Smooth muscle cell (in vitro differentiated cells): ENCODE measurements around the gene KCND3. TPM values are rescaled to one million over a fixed set of nuclear protein-coding genes. Genes with fewer than 3 reads are reported as not detected.

Experiments
- DNase-seq: peaks from one replicate; lab custom pipeline; 2025; ENCODE audit not compliant: unreplicated experiment; lab: John Stamatoyannopoulos, UW
- H2AFZ ChIP-seq: fragments of 200-600 bp; sonication (generic); 2 replicates; pipeline ENCODE4 v1.6.0; 2016; ENCODE audit warnings: antibody characterized with exemption, low read depth, mild to moderate bottlenecking
- H3F3A ChIP-seq: fragments of 200-600 bp; sonication (generic); 2 replicates; pipeline ENCODE4 v1.6.0; 2017; ENCODE audit warnings: antibody characterized with exemption, low read depth
- H3K27ac ChIP-seq: fragments of 200-600 bp; sonication (generic); 2 replicates; pipeline ENCODE4 v1.5.1; 2016; ENCODE audit warnings: low read depth, mild to moderate bottlenecking
- H3K27me3 ChIP-seq: fragments of 200-600 bp; sonication (generic); 2 replicates; pipeline ENCODE4 v1.6.1; 2016; ENCODE audit warnings: low read depth, mild to moderate bottlenecking
- H3K36me3 ChIP-seq: fragments of 200-600 bp; sonication (generic); 2 replicates; pipeline ENCODE4 v1.5.1; 2016; ENCODE audit warnings: low read depth
- H3K4me1 ChIP-seq: fragments of 200-600 bp; sonication (generic); 2 replicates; pipeline ENCODE4 v1.5.1; 2016; ENCODE audit warnings: low read depth
- H3K4me2 ChIP-seq: fragments of 200-600 bp; sonication (generic); 2 replicates; pipeline ENCODE4 v1.6.0; 2016; ENCODE audit warnings: mild to moderate bottlenecking
- H3K4me3 ChIP-seq: fragments of 200-600 bp; sonication (generic); 2 replicates; pipeline ENCODE4 v1.5.1; 2016; ENCODE audit warnings: mild to moderate bottlenecking
- H3K79me2 ChIP-seq: fragments of 200-600 bp; sonication (generic); 2 replicates; pipeline ENCODE4 v1.6.0; 2016; ENCODE audit warnings: low read depth, mild to moderate bottlenecking
- H3K9ac ChIP-seq: fragments of 200-600 bp; sonication (generic); 2 replicates; pipeline ENCODE4 v1.6.0; 2016; ENCODE audit warnings: low read depth
- H3K9me3 ChIP-seq: fragments of 200-600 bp; sonication (generic); replicated peaks from 2 replicates; pipeline ENCODE4 v1.5.1; 2016; ENCODE audit warnings: low read depth
- H4K20me1 ChIP-seq: fragments of 200-600 bp; sonication (generic); 2 replicates; pipeline ENCODE4 v1.6.0; 2016; ENCODE audit warnings: low read depth
- CTCF ChIP-seq: fragments of 200-600 bp; sonication (generic); IDR thresholded peaks from 2 replicates; pipeline ENCODE4 v1.5.1; 2017; ENCODE audit warnings: borderline replicate concordance, mild to moderate bottlenecking, antibody characterized with exemption; ENCODE audit not compliant: insufficient read depth, poor library complexity, severe bottlenecking
- WGBS: methylation state at CpG from one replicate; pipeline ENCODE4 v1.1.7; 2016; ENCODE audit warnings: low lambda C conversion rate; 5-methylcytosine and 5-hydroxymethylcytosine counted together
- polyA plus RNA-seq: library from polyadenylated mRNA; unstranded; fragments of >200 nt; fragmentation: Nextera tagmentation; extraction: Ambion mirVana; gene quantifications from 2 replicates; pipeline ENCODE4 v1.2.1, GENCODE V29; 2016
- total RNA-seq: library from RNA; depleted of rRNA; stranded (reverse); fragments of >200 nt; gene quantifications from 2 replicates; pipeline ENCODE4 v1.2.3, GENCODE V29; 2014

KCND3 gene
- total and polyA plus RNA-seq, 2 experiments from 2014 or later: 0.97 to 2.2 TPM

- Histone ChIP-seq H3K4me2 (no peak overlapping the region), H3F3A (no peaks in the 10 kb centered on the region), H3K27ac (no peak overlapping the region), H3K9me3 (no peaks in the 10 kb centered on the region), H3K4me3 (no peak overlapping the region), H3K27me3 (peaks cover 4% of the 10 kb centered on the region), H3K36me3 (no peaks in the 10 kb centered on the region), H3K4me1 (peaks cover 5% of the 10 kb centered on the region), H3K9ac (no peak overlapping the region), H4K20me1 (no peaks in the 10 kb centered on the region), H3K79me2 (no peaks in the 10 kb centered on the region), H2AFZ (no peak overlapping the region)
- no peak for DNase-seq
- WGBS: 92% methylated on average over 8 of the region's 8 CpGs
- no peak for TF ChIP-seq CTCF
These were observed 28.5 kb downstream of the KCND3 start for GRCh38 chr1:111961016-111961415.

DNA sequence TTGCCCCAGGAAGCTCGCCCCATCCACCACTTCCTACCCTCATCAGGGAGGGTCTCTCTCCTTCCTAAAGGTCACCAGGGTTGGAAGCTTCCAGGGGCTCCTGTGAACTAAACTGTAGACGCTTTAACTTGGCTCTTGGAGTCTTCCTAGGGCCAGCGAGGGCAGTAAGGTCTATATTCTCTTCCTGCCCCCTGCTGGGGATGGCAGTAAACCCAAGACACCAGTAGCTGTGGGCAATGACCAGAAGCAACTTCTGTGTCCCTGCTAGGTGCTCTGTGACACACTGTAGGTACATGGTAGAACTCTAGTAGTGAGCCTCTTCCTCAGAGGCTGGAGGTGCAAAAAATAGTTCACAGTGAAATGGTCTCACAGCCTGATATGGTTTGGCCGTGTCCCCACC lies 30.0 kb downstream of the KCND3 start:
- Histone ChIP-seq H3K79me2 (no peaks in the 10 kb centered on the region), H2AFZ (no peak overlapping the region), H3K9me3 (no peaks in the 10 kb centered on the region), H3K27me3 (peaks cover 4% of the 10 kb centered on the region), H3F3A (no peaks in the 10 kb centered on the region), H3K9ac (no peak overlapping the region), H3K4me3 (no peak overlapping the region), H3K27ac (no peak overlapping the region), H3K4me2 (no peak overlapping the region), H4K20me1 (no peaks in the 10 kb centered on the region), H3K36me3 (no peaks in the 10 kb centered on the region), H3K4me1 (peaks cover 5% of the 10 kb centered on the region)
- no peak for DNase-seq
- 90% methylated on average over 4 of the region's 4 CpGs for WGBS
- no peak for TF ChIP-seq CTCF

- H3K79me2 ChIP-seq: no peaks in the 10 kb centered on the region
- H3F3A ChIP-seq: no peaks in the 10 kb centered on the region
- H4K20me1 ChIP-seq: no peaks in the 10 kb centered on the region
- no peaks in the 10 kb centered on the region for H3K36me3 ChIP-seq
- no peak overlapping the region for H3K9ac ChIP-seq
- TF ChIP-seq CTCF: no peak
- no peak overlapping the region for H3K4me2 ChIP-seq
- H3K27ac ChIP-seq: no peak overlapping the region
- WGBS: 95% methylated on average over 6 of the region's 6 CpGs
- H3K27me3 ChIP-seq: peaks cover 2% of the 10 kb centered on the region
- H3K4me3 ChIP-seq: no peak overlapping the region
- H2AFZ ChIP-seq: no peak overlapping the region
- DNase-seq: no peak
- no peaks in the 10 kb centered on the region for H3K9me3 ChIP-seq
- H3K4me1 ChIP-seq: peaks cover 4% of the 10 kb centered on the region
These were observed 30.6 kb downstream of the KCND3 start for GRCh38 chr1:111958851-111959250.

DNA sequence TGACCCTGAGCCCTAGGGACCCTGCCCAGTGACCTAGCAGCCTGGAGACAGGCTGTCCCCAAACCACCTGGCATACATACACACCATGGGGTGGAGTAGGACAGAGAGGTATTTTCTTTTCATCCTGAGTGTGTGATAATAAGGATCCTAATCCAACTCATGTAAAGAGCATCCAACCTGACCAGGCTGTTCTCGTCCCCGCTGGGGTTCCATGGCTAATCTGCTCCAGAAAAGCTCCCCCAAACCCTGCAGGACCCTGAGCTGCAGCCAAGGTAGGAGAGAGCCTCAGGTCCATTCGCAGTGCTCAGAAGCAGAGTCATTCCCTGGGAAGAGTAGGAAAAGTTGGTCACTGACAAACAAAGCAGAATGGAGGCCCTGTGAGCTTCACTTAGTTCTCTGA lies 31.4 kb downstream of the KCND3 start:
- Histone ChIP-seq H3K36me3 (no peaks in the 10 kb centered on the region), H2AFZ (no peak overlapping the region), H3K4me2 (no peak overlapping the region), H3K4me1 (no peaks in the 10 kb centered on the region), H3K79me2 (no peaks in the 10 kb centered on the region), H4K20me1 (no peaks in the 10 kb centered on the region), H3F3A (no peaks in the 10 kb centered on the region), H3K9me3 (no peaks in the 10 kb centered on the region), H3K27me3 (no peaks in the 10 kb centered on the region), H3K27ac (no peak overlapping the region), H3K4me3 (no peak overlapping the region), H3K9ac (no peak overlapping the region)
- no peak for TF ChIP-seq CTCF
- DNase-seq: no peak
- 94% methylated on average over 3 of the region's 3 CpGs for WGBS
